Fibroblast of villous mesenchyme (primary cell): Measurements from ENCODE around the gene GMDS. TPM values are rescaled to one million over a fixed set of nuclear protein-coding genes. Genes with fewer than 3 reads are reported as not detected.

Experiments used
- DNase-seq: peaks from one replicate; pipeline ENCODE4 v3.0.0-alpha.2; 2010; ENCODE audit warnings: low read depth
- H3K4me3 ChIP-seq: 2 replicates; pipeline ENCODE4 v1.5.1; 2011; ENCODE audit warnings: low read depth, mild to moderate bottlenecking, low read length
- CTCF ChIP-seq: IDR thresholded peaks from 2 replicates; pipeline ENCODE4 v1.5.1; 2012; ENCODE audit warnings: low read depth, mild to moderate bottlenecking, low read length; ENCODE audit not compliant: insufficient read depth
- total RNA-seq: library from RNA; depleted of rRNA; stranded (reverse); fragments of >200 nt; gene quantifications from 2 replicates; pipeline ENCODE4 v1.2.3, GENCODE V29; 2012

GMDS gene
- total RNA-seq, 1 donor, result 6.5 TPM

GRCh38 chr6:1580109-1580508, 665.3 kb downstream of the GMDS start:
- no peak for DNase-seq
- TF ChIP-seq CTCF, result no peak

GRCh38 chr6:1579096-1579495, 666.3 kb downstream of the GMDS start:
- H3K4me3 ChIP-seq, result no peak overlapping the region
- no peak for DNase-seq
- no peak for TF ChIP-seq CTCF

More at GRCh38 chr6:1580109-1580508, 665.3 kb downstream of the GMDS start:
- H3K4me3 ChIP-seq, result no peak overlapping the region

- no peak for TF ChIP-seq CTCF
- H3K4me3 ChIP-seq, result no peak overlapping the region
- no peak for DNase-seq
Measured at GRCh38 chr6:1577896-1578745, 667.3 kb downstream of the GMDS start.

- no peak for DNase-seq
- H3K4me3 ChIP-seq, result no peak overlapping the region
- TF ChIP-seq CTCF, result no peak
Measured at GRCh38 chr6:1577146-1577680, 668.2 kb downstream of the GMDS start.

- TF ChIP-seq CTCF, result no peak
- DNase-seq, result no peak
- no peak overlapping the region for H3K4me3 ChIP-seq
Measured at GRCh38 chr6:1576711-1577110, 668.7 kb downstream of the GMDS start.

GRCh38 chr6:1576166-1576565, 669.2 kb downstream of the GMDS start:
- no peak overlapping the region for H3K4me3 ChIP-seq
- TF ChIP-seq CTCF, result no peak
- DNase-seq, result no peak
